HEK293 (cell line): ENCODE measurements around the gene MCTP1.

ENCODE experiments used
- SETDB1 ChIP-seq: IDR thresholded peaks from one replicate; pipeline ENCODE4 v1.6.1; 2017; ENCODE audit warnings: mild to moderate bottlenecking, low read length, moderate library complexity, mixed read lengths; ENCODE audit not compliant: insufficient read length
- ZBTB21 ChIP-seq: fragments of 450-650 bp; formaldehyde crosslinking; IDR thresholded peaks from 2 replicates; pipeline ENCODE4 v1.5.1; 2017; ENCODE audit warnings: missing biosample characterization, missing genetic modification characterization
- ZBTB8A ChIP-seq: fragments of 450-650 bp; formaldehyde crosslinking; IDR thresholded peaks from 2 replicates; pipeline ENCODE4 v1.5.1; 2016; ENCODE audit warnings: missing biosample characterization, missing genetic modification characterization
- ZNF10 ChIP-seq: fragments of 450-650 bp; formaldehyde crosslinking; IDR thresholded peaks from 2 replicates; pipeline ENCODE4 v1.5.1; 2017; ENCODE audit warnings: missing biosample characterization, missing genetic modification characterization
- ZNF544 ChIP-seq: fragments of 450-650 bp; formaldehyde crosslinking; IDR thresholded peaks from 2 replicates; pipeline ENCODE4 v1.5.0; 2017; ENCODE audit warnings: missing biosample characterization, missing genetic modification characterization
- ZNF549 ChIP-seq: fragments of 450-650 bp; IDR thresholded peaks from 2 replicates; pipeline ENCODE4 v1.5.1; 2018; ENCODE audit warnings: missing biosample characterization, missing genetic modification characterization, mild to moderate bottlenecking, inconsistent platforms, moderate library complexity
- ZNF791 ChIP-seq: fragments of 450-650 bp; formaldehyde crosslinking; IDR thresholded peaks from 2 replicates; pipeline ENCODE4 v1.5.1; 2016; ENCODE audit warnings: missing biosample characterization, missing genetic modification characterization
- TF ChIP-seq, protein P1 (sequence below): fragments of 450-650 bp; formaldehyde crosslinking; IDR thresholded peaks from 2 replicates; pipeline ENCODE4 v1.5.1; 2016; ENCODE audit warnings: missing biosample characterization, missing genetic modification characterization
- TF ChIP-seq, protein P2 (sequence below): fragments of 450-650 bp; formaldehyde crosslinking; IDR thresholded peaks from 2 replicates; pipeline ENCODE4 v1.5.1; 2016; ENCODE audit warnings: missing biosample characterization, missing genetic modification characterization
- TF ChIP-seq, protein P3 (sequence below): fragments of 450-650 bp; IDR thresholded peaks from 2 replicates; pipeline ENCODE4 v1.5.1; 2018; ENCODE audit warnings: missing biosample characterization, mild to moderate bottlenecking, missing genetic modification characterization
- TF ChIP-seq, protein P4 (sequence below): fragments of 450-650 bp; formaldehyde crosslinking; IDR thresholded peaks from 2 replicates; pipeline ENCODE4 v1.5.1; 2016; ENCODE audit warnings: missing biosample characterization, missing genetic modification characterization
- TF ChIP-seq, protein P5 (sequence below): fragments of 450-650 bp; formaldehyde crosslinking; IDR thresholded peaks from 2 replicates; pipeline ENCODE4 v1.5.1; 2016; ENCODE audit warnings: missing biosample characterization, missing genetic modification characterization
- TF ChIP-seq, protein P6 (sequence below): fragments of 450-650 bp; formaldehyde crosslinking; IDR thresholded peaks from 2 replicates; pipeline ENCODE4 v1.5.1; 2016; ENCODE audit warnings: missing biosample characterization, missing genetic modification characterization

DNA sequence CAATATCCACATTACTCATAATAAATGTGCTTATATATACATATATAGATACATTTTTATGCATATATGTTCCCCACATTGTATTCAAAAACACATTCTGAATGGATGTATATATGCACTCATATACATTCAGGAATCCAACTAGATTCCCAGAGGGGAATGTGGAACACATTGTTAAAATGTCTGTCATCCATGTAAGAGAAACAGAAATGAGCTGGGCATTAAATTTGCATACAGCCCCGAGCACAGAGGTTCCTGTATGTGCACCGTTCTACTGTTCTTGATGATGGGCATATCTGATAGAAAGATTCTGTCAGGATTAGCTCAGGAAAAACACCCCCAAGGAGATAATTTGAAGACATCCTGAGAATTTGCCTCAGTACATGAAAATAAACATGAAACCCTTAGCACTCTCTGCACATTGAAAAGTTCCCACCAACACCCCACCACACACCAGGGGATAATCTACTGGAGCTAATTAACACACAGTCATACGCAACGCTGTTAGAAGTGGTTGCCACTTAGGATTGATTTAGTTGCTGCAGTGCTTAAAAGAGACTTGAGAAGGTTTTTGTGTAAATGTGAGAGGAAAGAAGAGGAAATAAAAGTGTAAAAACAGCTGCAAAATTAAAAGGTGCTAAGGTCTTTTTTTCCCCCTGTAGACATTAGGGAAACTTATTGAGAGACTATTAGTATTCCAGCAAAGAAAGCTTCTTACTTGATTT is 443.1 kb downstream of the MCTP1 start:
- TF ChIP-seq, protein P1, sequence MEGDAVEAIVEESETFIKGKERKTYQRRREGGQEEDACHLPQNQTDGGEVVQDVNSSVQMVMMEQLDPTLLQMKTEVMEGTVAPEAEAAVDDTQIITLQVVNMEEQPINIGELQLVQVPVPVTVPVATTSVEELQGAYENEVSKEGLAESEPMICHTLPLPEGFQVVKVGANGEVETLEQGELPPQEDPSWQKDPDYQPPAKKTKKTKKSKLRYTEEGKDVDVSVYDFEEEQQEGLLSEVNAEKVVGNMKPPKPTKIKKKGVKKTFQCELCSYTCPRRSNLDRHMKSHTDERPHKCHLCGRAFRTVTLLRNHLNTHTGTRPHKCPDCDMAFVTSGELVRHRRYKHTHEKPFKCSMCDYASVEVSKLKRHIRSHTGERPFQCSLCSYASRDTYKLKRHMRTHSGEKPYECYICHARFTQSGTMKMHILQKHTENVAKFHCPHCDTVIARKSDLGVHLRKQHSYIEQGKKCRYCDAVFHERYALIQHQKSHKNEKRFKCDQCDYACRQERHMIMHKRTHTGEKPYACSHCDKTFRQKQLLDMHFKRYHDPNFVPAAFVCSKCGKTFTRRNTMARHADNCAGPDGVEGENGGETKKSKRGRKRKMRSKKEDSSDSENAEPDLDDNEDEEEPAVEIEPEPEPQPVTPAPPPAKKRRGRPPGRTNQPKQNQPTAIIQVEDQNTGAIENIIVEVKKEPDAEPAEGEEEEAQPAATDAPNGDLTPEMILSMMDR (tag by site-specific recombination), result no peak
- TF ChIP-seq, protein P2, sequence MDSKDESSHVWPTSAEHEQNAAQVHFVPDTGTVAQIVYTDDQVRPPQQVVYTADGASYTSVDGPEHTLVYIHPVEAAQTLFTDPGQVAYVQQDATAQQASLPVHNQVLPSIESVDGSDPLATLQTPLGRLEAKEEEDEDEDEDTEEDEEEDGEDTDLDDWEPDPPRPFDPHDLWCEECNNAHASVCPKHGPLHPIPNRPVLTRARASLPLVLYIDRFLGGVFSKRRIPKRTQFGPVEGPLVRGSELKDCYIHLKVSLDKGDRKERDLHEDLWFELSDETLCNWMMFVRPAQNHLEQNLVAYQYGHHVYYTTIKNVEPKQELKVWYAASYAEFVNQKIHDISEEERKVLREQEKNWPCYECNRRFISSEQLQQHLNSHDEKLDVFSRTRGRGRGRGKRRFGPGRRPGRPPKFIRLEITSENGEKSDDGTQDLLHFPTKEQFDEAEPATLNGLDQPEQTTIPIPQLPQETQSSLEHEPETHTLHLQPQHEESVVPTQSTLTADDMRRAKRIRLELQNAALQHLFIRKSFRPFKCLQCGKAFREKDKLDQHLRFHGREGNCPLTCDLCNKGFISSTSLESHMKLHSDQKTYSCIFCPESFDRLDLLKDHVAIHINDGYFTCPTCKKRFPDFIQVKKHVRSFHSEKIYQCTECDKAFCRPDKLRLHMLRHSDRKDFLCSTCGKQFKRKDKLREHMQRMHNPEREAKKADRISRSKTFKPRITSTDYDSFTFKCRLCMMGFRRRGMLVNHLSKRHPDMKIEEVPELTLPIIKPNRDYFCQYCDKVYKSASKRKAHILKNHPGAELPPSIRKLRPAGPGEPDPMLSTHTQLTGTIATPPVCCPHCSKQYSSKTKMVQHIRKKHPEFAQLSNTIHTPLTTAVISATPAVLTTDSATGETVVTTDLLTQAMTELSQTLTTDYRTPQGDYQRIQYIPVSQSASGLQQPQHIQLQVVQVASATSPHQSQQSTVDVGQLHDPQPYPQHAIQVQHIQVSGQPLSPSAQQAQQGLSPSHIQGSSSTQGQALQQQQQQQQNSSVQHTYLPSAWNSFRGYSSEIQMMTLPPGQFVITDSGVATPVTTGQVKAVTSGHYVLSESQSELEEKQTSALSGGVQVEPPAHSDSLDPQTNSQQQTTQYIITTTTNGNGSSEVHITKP (tag by site-specific recombination), result no peak
- TF ChIP-seq SETDB1 (no peak), ZBTB8A (tag by site-specific recombination) (no peak), ZNF10 (tag by site-specific recombination) (no peak), ZBTB21 (no peak), ZNF791 (tag by site-specific recombination) (no peak), ZNF549 (tag by site-specific recombination) (no peak), ZNF544 (tag by site-specific recombination) (no peak)
- TF ChIP-seq, protein P3, sequence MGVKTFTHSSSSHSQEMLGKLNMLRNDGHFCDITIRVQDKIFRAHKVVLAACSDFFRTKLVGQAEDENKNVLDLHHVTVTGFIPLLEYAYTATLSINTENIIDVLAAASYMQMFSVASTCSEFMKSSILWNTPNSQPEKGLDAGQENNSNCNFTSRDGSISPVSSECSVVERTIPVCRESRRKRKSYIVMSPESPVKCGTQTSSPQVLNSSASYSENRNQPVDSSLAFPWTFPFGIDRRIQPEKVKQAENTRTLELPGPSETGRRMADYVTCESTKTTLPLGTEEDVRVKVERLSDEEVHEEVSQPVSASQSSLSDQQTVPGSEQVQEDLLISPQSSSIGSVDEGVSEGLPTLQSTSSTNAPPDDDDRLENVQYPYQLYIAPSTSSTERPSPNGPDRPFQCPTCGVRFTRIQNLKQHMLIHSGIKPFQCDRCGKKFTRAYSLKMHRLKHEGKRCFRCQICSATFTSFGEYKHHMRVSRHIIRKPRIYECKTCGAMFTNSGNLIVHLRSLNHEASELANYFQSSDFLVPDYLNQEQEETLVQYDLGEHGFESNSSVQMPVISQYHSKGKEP (tag by site-specific recombination), result no peak
- TF ChIP-seq, protein P4, sequence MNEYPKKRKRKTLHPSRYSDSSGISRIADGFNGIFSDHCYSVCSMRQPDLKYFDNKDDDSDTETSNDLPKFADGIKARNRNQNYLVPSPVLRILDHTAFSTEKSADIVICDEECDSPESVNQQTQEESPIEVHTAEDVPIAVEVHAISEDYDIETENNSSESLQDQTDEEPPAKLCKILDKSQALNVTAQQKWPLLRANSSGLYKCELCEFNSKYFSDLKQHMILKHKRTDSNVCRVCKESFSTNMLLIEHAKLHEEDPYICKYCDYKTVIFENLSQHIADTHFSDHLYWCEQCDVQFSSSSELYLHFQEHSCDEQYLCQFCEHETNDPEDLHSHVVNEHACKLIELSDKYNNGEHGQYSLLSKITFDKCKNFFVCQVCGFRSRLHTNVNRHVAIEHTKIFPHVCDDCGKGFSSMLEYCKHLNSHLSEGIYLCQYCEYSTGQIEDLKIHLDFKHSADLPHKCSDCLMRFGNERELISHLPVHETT, result no peak
- TF ChIP-seq, protein P5, sequence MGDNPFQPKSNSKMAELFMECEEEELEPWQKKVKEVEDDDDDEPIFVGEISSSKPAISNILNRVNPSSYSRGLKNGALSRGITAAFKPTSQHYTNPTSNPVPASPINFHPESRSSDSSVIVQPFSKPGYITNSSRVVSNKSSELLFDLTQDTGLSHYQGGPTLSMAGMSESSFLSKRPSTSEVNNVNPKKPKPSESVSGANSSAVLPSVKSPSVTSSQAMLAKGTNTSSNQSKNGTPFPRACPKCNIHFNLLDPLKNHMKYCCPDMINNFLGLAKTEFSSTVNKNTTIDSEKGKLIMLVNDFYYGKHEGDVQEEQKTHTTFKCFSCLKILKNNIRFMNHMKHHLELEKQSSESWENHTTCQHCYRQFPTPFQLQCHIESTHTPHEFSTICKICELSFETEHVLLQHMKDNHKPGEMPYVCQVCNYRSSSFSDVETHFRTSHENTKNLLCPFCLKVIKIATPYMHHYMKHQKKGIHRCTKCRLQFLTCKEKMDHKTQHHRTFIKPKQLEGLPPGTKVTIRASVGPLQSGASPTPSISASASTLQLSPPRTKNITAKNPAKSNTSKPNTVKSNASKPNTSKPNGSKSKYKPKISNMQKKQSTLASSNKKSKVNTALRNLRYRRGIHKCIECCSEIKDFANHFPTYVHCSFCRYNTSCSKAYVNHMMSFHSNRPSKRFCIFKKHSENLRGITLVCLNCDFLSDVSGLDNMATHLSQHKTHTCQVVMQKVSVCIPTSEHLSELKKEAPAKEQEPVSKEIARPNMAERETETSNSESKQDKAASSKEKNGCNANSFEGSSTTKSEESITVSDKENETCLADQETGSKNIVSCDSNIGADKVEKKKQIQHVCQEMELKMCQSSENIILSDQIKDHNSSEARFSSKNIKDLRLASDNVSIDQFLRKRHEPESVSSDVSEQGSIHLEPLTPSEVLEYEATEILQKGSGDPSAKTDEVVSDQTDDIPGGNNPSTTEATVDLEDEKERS (tag by site-specific recombination), result no peak
- TF ChIP-seq, protein P6, sequence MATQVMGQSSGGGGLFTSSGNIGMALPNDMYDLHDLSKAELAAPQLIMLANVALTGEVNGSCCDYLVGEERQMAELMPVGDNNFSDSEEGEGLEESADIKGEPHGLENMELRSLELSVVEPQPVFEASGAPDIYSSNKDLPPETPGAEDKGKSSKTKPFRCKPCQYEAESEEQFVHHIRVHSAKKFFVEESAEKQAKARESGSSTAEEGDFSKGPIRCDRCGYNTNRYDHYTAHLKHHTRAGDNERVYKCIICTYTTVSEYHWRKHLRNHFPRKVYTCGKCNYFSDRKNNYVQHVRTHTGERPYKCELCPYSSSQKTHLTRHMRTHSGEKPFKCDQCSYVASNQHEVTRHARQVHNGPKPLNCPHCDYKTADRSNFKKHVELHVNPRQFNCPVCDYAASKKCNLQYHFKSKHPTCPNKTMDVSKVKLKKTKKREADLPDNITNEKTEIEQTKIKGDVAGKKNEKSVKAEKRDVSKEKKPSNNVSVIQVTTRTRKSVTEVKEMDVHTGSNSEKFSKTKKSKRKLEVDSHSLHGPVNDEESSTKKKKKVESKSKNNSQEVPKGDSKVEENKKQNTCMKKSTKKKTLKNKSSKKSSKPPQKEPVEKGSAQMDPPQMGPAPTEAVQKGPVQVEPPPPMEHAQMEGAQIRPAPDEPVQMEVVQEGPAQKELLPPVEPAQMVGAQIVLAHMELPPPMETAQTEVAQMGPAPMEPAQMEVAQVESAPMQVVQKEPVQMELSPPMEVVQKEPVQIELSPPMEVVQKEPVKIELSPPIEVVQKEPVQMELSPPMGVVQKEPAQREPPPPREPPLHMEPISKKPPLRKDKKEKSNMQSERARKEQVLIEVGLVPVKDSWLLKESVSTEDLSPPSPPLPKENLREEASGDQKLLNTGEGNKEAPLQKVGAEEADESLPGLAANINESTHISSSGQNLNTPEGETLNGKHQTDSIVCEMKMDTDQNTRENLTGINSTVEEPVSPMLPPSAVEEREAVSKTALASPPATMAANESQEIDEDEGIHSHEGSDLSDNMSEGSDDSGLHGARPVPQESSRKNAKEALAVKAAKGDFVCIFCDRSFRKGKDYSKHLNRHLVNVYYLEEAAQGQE (tag by site-specific recombination), result no peak
